ENCODE measurements around the gene VPS36. TPM values are rescaled to one million over a fixed set of nuclear protein-coding genes. Genes with fewer than 3 reads are reported as not detected.

VPS36 gene
- total and polyA plus RNA-seq, 4 donors = 10.1 to 34.6 (median 26.2) TPM

DNA sequence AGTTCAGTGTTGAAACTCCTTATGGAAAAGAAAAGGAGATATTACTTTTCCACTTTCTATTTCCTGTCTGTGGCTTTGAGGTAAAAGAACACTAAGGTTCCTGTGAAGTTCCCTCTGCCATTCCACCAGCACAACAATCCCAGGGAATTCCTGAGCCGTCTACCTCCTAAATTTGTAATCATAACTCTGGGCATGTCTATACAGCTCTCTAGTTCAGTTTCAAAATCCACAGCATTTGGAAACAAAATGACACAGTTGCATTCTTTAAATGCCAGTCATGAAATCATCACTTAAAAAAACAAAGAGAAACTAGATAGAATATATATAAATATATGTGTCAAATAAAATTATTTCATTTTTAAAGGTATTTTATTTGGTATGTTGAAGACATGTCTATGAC lies 35.5 kb downstream of the VPS36 start:
- no peak overlapping the region for H3K9ac ChIP-seq (ENCODE audit: low read depth in 1 of 2, low read length in 2 of 2)
- H3K27ac ChIP-seq (ENCODE audit: low read depth in 1 of 2, low read length in 2 of 2) = no peak overlapping the region
- no peaks in the 10 kb centered on the region for H3K9me3 ChIP-seq (ENCODE audit: control insufficient read depth in 4 of 4, low read length in 3 of 4)
- H3K27me3 ChIP-seq (ENCODE audit: control insufficient read depth in 4 of 4, insufficient read depth in 4 of 4, low read length in 3 of 4) = no peaks in the 10 kb centered on the region
- TF ChIP-seq, protein P1, sequence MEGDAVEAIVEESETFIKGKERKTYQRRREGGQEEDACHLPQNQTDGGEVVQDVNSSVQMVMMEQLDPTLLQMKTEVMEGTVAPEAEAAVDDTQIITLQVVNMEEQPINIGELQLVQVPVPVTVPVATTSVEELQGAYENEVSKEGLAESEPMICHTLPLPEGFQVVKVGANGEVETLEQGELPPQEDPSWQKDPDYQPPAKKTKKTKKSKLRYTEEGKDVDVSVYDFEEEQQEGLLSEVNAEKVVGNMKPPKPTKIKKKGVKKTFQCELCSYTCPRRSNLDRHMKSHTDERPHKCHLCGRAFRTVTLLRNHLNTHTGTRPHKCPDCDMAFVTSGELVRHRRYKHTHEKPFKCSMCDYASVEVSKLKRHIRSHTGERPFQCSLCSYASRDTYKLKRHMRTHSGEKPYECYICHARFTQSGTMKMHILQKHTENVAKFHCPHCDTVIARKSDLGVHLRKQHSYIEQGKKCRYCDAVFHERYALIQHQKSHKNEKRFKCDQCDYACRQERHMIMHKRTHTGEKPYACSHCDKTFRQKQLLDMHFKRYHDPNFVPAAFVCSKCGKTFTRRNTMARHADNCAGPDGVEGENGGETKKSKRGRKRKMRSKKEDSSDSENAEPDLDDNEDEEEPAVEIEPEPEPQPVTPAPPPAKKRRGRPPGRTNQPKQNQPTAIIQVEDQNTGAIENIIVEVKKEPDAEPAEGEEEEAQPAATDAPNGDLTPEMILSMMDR (IDR thresholded peaks at IDR 0.05; ENCODE audit: low read depth, low read length, missing input control) = no peak
- TF ChIP-seq, protein P2, sequence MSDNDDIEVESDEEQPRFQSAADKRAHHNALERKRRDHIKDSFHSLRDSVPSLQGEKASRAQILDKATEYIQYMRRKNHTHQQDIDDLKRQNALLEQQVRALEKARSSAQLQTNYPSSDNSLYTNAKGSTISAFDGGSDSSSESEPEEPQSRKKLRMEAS (IDR thresholded peaks at IDR 0.05) = no peak
- TF ChIP-seq EGR1 (IDR thresholded peaks at IDR 0.05; ENCODE audit: low read depth in 2 of 2) = no peak
- TF ChIP-seq TAF1 (conservative IDR thresholded peaks at IDR 0.05) = no peak
- no peak for TF ChIP-seq FOXA1 (IDR thresholded peaks at IDR 0.05)
- no peak for TF ChIP-seq FOXA2 (IDR thresholded peaks at IDR 0.05)
- no peak for TF ChIP-seq HNF4G (IDR thresholded peaks at IDR 0.05)
- no peak for TF ChIP-seq RAD21 (IDR thresholded peaks at IDR 0.05)
- TF ChIP-seq GABPA (IDR thresholded peaks at IDR 0.05 in 1 of 2, conservative IDR thresholded peaks at IDR 0.05 in 1 of 2) = no peak
- no peak for TF ChIP-seq NR2F2 (IDR thresholded peaks at IDR 0.05)
- TF ChIP-seq HNF4A (conservative IDR thresholded peaks at IDR 0.05) = no peak
- TF ChIP-seq, protein P3, sequence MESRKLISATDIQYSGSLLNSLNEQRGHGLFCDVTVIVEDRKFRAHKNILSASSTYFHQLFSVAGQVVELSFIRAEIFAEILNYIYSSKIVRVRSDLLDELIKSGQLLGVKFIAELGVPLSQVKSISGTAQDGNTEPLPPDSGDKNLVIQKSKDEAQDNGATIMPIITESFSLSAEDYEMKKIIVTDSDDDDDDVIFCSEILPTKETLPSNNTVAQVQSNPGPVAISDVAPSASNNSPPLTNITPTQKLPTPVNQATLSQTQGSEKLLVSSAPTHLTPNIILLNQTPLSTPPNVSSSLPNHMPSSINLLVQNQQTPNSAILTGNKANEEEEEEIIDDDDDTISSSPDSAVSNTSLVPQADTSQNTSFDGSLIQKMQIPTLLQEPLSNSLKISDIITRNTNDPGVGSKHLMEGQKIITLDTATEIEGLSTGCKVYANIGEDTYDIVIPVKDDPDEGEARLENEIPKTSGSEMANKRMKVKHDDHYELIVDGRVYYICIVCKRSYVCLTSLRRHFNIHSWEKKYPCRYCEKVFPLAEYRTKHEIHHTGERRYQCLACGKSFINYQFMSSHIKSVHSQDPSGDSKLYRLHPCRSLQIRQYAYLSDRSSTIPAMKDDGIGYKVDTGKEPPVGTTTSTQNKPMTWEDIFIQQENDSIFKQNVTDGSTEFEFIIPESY (IDR thresholded peaks at IDR 0.05) = no peak
- TF ChIP-seq, protein P4, sequence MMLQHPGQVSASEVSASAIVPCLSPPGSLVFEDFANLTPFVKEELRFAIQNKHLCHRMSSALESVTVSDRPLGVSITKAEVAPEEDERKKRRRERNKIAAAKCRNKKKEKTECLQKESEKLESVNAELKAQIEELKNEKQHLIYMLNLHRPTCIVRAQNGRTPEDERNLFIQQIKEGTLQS (IDR thresholded peaks at IDR 0.05) = no peak
- no peak for TF ChIP-seq RXRA (IDR thresholded peaks at IDR 0.05)
- no peak overlapping the region for H3K4me3 ChIP-seq (ENCODE audit: low read depth in 1 of 3, low read length in 3 of 3)
- 85% methylated on average over 1 of the region's 1 CpG for WGBS
- H3K4me1 ChIP-seq (ENCODE audit: control insufficient read depth in 4 of 4, insufficient read depth in 4 of 4, low read length in 3 of 4) = peaks cover 0 to 3% (median 0%) of the 10 kb centered on the region in 4 donors
- H3K36me3 ChIP-seq (ENCODE audit: control insufficient read depth in 4 of 4, insufficient read depth in 3 of 4, low read depth in 1 of 4, low read length in 3 of 4) = peaks cover 4 to 42% (median 28%) of the 10 kb centered on the region in 4 donors
- no peak for DNase-seq (ENCODE audit: low spot score)

DNA sequence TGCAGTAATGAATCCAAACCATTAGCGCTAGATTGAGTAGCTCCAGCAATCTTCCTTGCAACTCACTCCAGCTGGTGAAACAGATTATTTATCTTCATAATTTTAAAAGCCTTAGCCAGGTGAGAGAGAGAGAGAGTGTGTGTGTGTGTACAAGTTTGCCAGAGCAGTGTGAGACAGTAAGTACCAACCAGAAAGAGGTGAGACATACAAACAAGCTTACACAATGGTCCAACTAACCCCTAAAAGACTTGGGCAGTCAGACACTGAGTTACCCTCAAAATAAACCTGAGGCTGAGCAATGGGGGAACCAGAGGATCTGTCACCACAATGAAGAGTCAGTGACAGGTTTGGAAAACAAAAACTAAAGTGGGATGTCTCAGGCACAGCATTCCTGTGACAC lies 36.4 kb downstream of the VPS36 start:
- H3K27ac ChIP-seq (ENCODE audit: low read depth in 1 of 2, low read length in 2 of 2) = no peak overlapping the region
- no peak overlapping the region for H3K9ac ChIP-seq (ENCODE audit: low read depth in 1 of 2, low read length in 2 of 2)
- no peak overlapping the region for H3K4me3 ChIP-seq (ENCODE audit: low read depth in 1 of 3, low read length in 3 of 3)
- H3K9me3 ChIP-seq (ENCODE audit: control insufficient read depth in 4 of 4, low read length in 3 of 4) = no peaks in the 10 kb centered on the region
- H3K4me1 ChIP-seq (ENCODE audit: control insufficient read depth in 4 of 4, insufficient read depth in 4 of 4, low read length in 3 of 4) = peaks cover 0 to 3% (median 0%) of the 10 kb centered on the region in 4 donors
- peaks cover 5 to 39% (median 28%) of the 10 kb centered on the region in 4 donors for H3K36me3 ChIP-seq (ENCODE audit: control insufficient read depth in 4 of 4, insufficient read depth in 3 of 4, low read depth in 1 of 4, low read length in 3 of 4)
- no peak for TF ChIP-seq TAF1 (conservative IDR thresholded peaks at IDR 0.05)
- no peak for TF ChIP-seq GABPA (IDR thresholded peaks at IDR 0.05 in 1 of 2, conservative IDR thresholded peaks at IDR 0.05 in 1 of 2)
- TF ChIP-seq NR2F2 (IDR thresholded peaks at IDR 0.05) = no peak
- TF ChIP-seq, protein P3 (IDR thresholded peaks at IDR 0.05) = no peak
- no peak for TF ChIP-seq RAD21 (IDR thresholded peaks at IDR 0.05)
- no peak for TF ChIP-seq RXRA (IDR thresholded peaks at IDR 0.05)
- TF ChIP-seq HNF4G (IDR thresholded peaks at IDR 0.05) = no peak
- no peaks in the 10 kb centered on the region for H3K27me3 ChIP-seq (ENCODE audit: control insufficient read depth in 4 of 4, insufficient read depth in 4 of 4, low read length in 3 of 4)
- DNase-seq (ENCODE audit: low spot score) = no peak
- WGBS = 99% methylated on average over 1 of the region's 1 CpG
